Stimulated activated effector memory CD8-positive, alpha-beta T cell treated with anti-CD3 and anti-CD28 coated beads, Interleukin-12 subunit alpha, Interleukin-12 subunit beta, amount 100 ng/mL, for 72 hours (primary cell): Measurements from ENCODE around the gene KLHL14.

Source experiments
- ATAC-seq: fragments of 150-1000 bp; cut with Tn5 transposase; 2 replicates; pipeline ENCODE4 v1.10.0; 2021
- DNase-seq, 2 donors: peaks; one replicate each; pipeline ENCODE4 v3.0.0; 2021 to 2022; ENCODE audit warnings: low spot score in 2 of 2
- H3K27ac Mint-ChIP-seq: one replicate; pipeline ENCODE4 v1.8.0; 2022; ENCODE audit warnings: mild to moderate bottlenecking, mixed read lengths
- H3K36me3 Mint-ChIP-seq: one replicate; pipeline ENCODE4 v1.8.0; 2022; ENCODE audit warnings: mild to moderate bottlenecking, mixed read lengths
- H3K4me1 Mint-ChIP-seq: one replicate; pipeline ENCODE4 v1.8.0; 2022; ENCODE audit warnings: mixed read lengths
- H3K4me3 Mint-ChIP-seq: one replicate; pipeline ENCODE4 v1.8.0; 2022; ENCODE audit warnings: mild to moderate bottlenecking, mixed read lengths
- H3K9me3 Mint-ChIP-seq: one replicate; pipeline ENCODE4 v1.8.0; 2022; ENCODE audit warnings: mixed read lengths

The KLHL14 gene

GRCh38 chr18:32711862-32712261 is 61.0 kb downstream of the KLHL14 start:
- Mint-ChIP-seq H3K4me3 (no peak overlapping the region), H3K4me1 (no peaks in the 10 kb centered on the region), H3K9me3 (peaks cover 3% of the 10 kb centered on the region), H3K27ac (no peak overlapping the region), H3K36me3 (no peaks in the 10 kb centered on the region)
- DNase-seq = no peak
- ATAC-seq = no peak

- Mint-ChIP-seq H3K27ac (no peak overlapping the region), H3K36me3 (no peaks in the 10 kb centered on the region), H3K9me3 (peaks cover 3% of the 10 kb centered on the region), H3K4me1 (no peaks in the 10 kb centered on the region), H3K4me3 (no peak overlapping the region)
- DNase-seq = no peak
- no peak for ATAC-seq
These were observed 65.2 kb downstream of the KLHL14 start for GRCh38 chr18:32707586-32707985.

GRCh38 chr18:32707147-32707546 is 65.7 kb downstream of the KLHL14 start:
- Mint-ChIP-seq H3K4me1 (no peaks in the 10 kb centered on the region), H3K9me3 (peaks cover 3% of the 10 kb centered on the region), H3K4me3 (no peak overlapping the region), H3K27ac (no peak overlapping the region), H3K36me3 (no peaks in the 10 kb centered on the region)
- no peak for DNase-seq
- ATAC-seq = peak; percentile 31

GRCh38 chr18:32701313-32701712 is 71.5 kb downstream of the KLHL14 start:
- Mint-ChIP-seq H3K27ac (no peak overlapping the region), H3K4me1 (no peaks in the 10 kb centered on the region), H3K9me3 (no peaks in the 10 kb centered on the region), H3K4me3 (no peak overlapping the region), H3K36me3 (no peaks in the 10 kb centered on the region)
- no peak for ATAC-seq
- no peak for DNase-seq

- Mint-ChIP-seq H3K9me3 (no peaks in the 10 kb centered on the region), H3K27ac (no peak overlapping the region)
- ATAC-seq = no peak
These were observed 74.7 kb downstream of the KLHL14 start for GRCh38 chr18:32698153-32698552.

GRCh38 chr18:32696376-32696775 is 76.4 kb downstream of the KLHL14 start:
- no peaks in the 10 kb centered on the region for H3K9me3 Mint-ChIP-seq
- H3K27ac Mint-ChIP-seq = no peak overlapping the region
- DNase-seq (no peak), ATAC-seq (no peak)
- H3K4me1 Mint-ChIP-seq = no peaks in the 10 kb centered on the region
- no peak overlapping the region for H3K4me3 Mint-ChIP-seq
- H3K36me3 Mint-ChIP-seq = no peaks in the 10 kb centered on the region

More at GRCh38 chr18:32698153-32698552, 74.7 kb downstream of the KLHL14 start:
- no peak overlapping the region for H3K4me3 Mint-ChIP-seq
- H3K4me1 Mint-ChIP-seq = no peaks in the 10 kb centered on the region
- H3K36me3 Mint-ChIP-seq = no peaks in the 10 kb centered on the region
- no peak for DNase-seq

GRCh38 chr18:32695534-32695933 is 77.3 kb downstream of the KLHL14 start:
- Mint-ChIP-seq H3K27ac (no peak overlapping the region), H3K36me3 (no peaks in the 10 kb centered on the region)

GRCh38 chr18:32688821-32689220 is 84.0 kb downstream of the KLHL14 start:
- H3K36me3 Mint-ChIP-seq = no peaks in the 10 kb centered on the region
- no peaks in the 10 kb centered on the region for H3K4me1 Mint-ChIP-seq
- no peak for ATAC-seq

More at GRCh38 chr18:32695534-32695933, 77.3 kb downstream of the KLHL14 start:
- H3K4me1 Mint-ChIP-seq = no peaks in the 10 kb centered on the region
- no peak overlapping the region for H3K4me3 Mint-ChIP-seq
- ATAC-seq (peak; percentile 34), DNase-seq (no peak)
- H3K9me3 Mint-ChIP-seq = no peaks in the 10 kb centered on the region

GRCh38 chr18:32684940-32685339 is 87.9 kb downstream of the KLHL14 start:
- no peak overlapping the region for H3K4me3 Mint-ChIP-seq
- H3K9me3 Mint-ChIP-seq = no peaks in the 10 kb centered on the region
- DNase-seq = no peak
- no peaks in the 10 kb centered on the region for H3K4me1 Mint-ChIP-seq
- no peak overlapping the region for H3K27ac Mint-ChIP-seq
- H3K36me3 Mint-ChIP-seq = no peaks in the 10 kb centered on the region
- no peak for ATAC-seq

More at GRCh38 chr18:32688821-32689220, 84.0 kb downstream of the KLHL14 start:
- H3K9me3 Mint-ChIP-seq = no peaks in the 10 kb centered on the region
- no peak overlapping the region for H3K27ac Mint-ChIP-seq
- H3K4me3 Mint-ChIP-seq = no peak overlapping the region
- no peak for DNase-seq

- no peak overlapping the region for H3K27ac Mint-ChIP-seq
- no peaks in the 10 kb centered on the region for H3K36me3 Mint-ChIP-seq
- no peak overlapping the region for H3K4me3 Mint-ChIP-seq
- no peak for DNase-seq
- no peaks in the 10 kb centered on the region for H3K4me1 Mint-ChIP-seq
- ATAC-seq = no peak
- no peaks in the 10 kb centered on the region for H3K9me3 Mint-ChIP-seq
These were observed 88.7 kb downstream of the KLHL14 start for GRCh38 chr18:32684096-32684495.

- ATAC-seq (no peak), DNase-seq (no peak)
- no peak overlapping the region for H3K4me3 Mint-ChIP-seq
- H3K4me1 Mint-ChIP-seq = no peaks in the 10 kb centered on the region
- H3K9me3 Mint-ChIP-seq = no peaks in the 10 kb centered on the region
- no peak overlapping the region for H3K27ac Mint-ChIP-seq
- no peaks in the 10 kb centered on the region for H3K36me3 Mint-ChIP-seq
These were observed 89.8 kb downstream of the KLHL14 start for GRCh38 chr18:32683044-32683443.

GRCh38 chr18:32677578-32677977 is 95.2 kb downstream of the KLHL14 start:
- DNase-seq = no peak
- Mint-ChIP-seq H3K4me3 (no peak overlapping the region), H3K9me3 (no peaks in the 10 kb centered on the region), H3K4me1 (no peaks in the 10 kb centered on the region), H3K27ac (no peak overlapping the region), H3K36me3 (no peaks in the 10 kb centered on the region)
- ATAC-seq = no peak

- no peak for DNase-seq
- no peak overlapping the region for H3K27ac Mint-ChIP-seq
- H3K36me3 Mint-ChIP-seq = no peaks in the 10 kb centered on the region
- no peak overlapping the region for H3K4me3 Mint-ChIP-seq
- no peaks in the 10 kb centered on the region for H3K4me1 Mint-ChIP-seq
- no peaks in the 10 kb centered on the region for H3K9me3 Mint-ChIP-seq
- ATAC-seq = no peak
These were observed 98.3 kb downstream of the KLHL14 start for GRCh38 chr18:32674491-32674890.

GRCh38 chr18:32672398-32672797 is 100.4 kb downstream of the KLHL14 start:
- Mint-ChIP-seq H3K36me3 (no peaks in the 10 kb centered on the region), H3K9me3 (no peaks in the 10 kb centered on the region), H3K27ac (no peak overlapping the region), H3K4me1 (no peaks in the 10 kb centered on the region), H3K4me3 (no peak overlapping the region)
- no peak for DNase-seq
- no peak for ATAC-seq

GRCh38 chr18:32670727-32671126 is 102.1 kb downstream of the KLHL14 start:
- Mint-ChIP-seq H3K4me3 (no peak overlapping the region), H3K27ac (no peak overlapping the region), H3K36me3 (no peaks in the 10 kb centered on the region), H3K4me1 (no peaks in the 10 kb centered on the region), H3K9me3 (no peaks in the 10 kb centered on the region)
- ATAC-seq (no peak), DNase-seq (no peak)

- DNase-seq = no peak
- no peaks in the 10 kb centered on the region for H3K36me3 Mint-ChIP-seq
- H3K9me3 Mint-ChIP-seq = no peaks in the 10 kb centered on the region
- H3K4me1 Mint-ChIP-seq = no peaks in the 10 kb centered on the region
- no peak overlapping the region for H3K4me3 Mint-ChIP-seq
- ATAC-seq = peak; percentile 57
- H3K27ac Mint-ChIP-seq = no peak overlapping the region
These were observed 103.2 kb downstream of the KLHL14 start for GRCh38 chr18:32669549-32670165.

- no peaks in the 10 kb centered on the region for H3K4me1 Mint-ChIP-seq
- no peaks in the 10 kb centered on the region for H3K36me3 Mint-ChIP-seq
- no peak overlapping the region for H3K27ac Mint-ChIP-seq
- ATAC-seq (no peak), DNase-seq (no peak)
- H3K9me3 Mint-ChIP-seq = no peaks in the 10 kb centered on the region
- H3K4me3 Mint-ChIP-seq = no peak overlapping the region
These were observed 103.9 kb downstream of the KLHL14 start for GRCh38 chr18:32668956-32669355.
